Thyroid gland (tissue), 4 donors: ENCODE data around the gene KATNAL2. TPM values are rescaled to one million over a fixed set of nuclear protein-coding genes. Genes with fewer than 3 reads are reported as not detected.

Source experiments
- DNase-seq, 2 donors: peaks; one replicate each; pipeline ENCODE4 v3.0.0-alpha.2; 2019
- H3K27ac ChIP-seq, 3 donors: fragments of 200-600 bp; sonication (generic); 1 replicate in 2 of 3; 2 replicates in 1 of 3; pipeline ENCODE4 v1.5.1; 2016 to 2019; ENCODE audit warnings: mild to moderate bottlenecking in 1 of 3, moderate library complexity in 1 of 3
- H3K27me3 ChIP-seq: fragments of 200-600 bp; sonication (generic); one replicate; pipeline ENCODE4 v1.5.1; 2019
- H3K36me3 ChIP-seq, 2 donors: fragments of 200-600 bp; sonication (generic); one replicate each; pipeline ENCODE4 v1.5.1; 2016 to 2019
- H3K4me1 ChIP-seq, 2 donors: fragments of 200-600 bp; sonication (generic); one replicate each; pipeline ENCODE4 v1.5.1; 2017 to 2019
- H3K4me3 ChIP-seq, 3 donors: fragments of 200-600 bp; sonication (generic); replicated peaks in 1 of 3; 1 replicate in 2 of 3; 2 replicates in 1 of 3; pipeline ENCODE4 v1.5.1; 2016; ENCODE audit warnings: mild to moderate bottlenecking in 1 of 3
- H3K9me3 ChIP-seq: fragments of 200-600 bp; sonication (generic); one replicate; pipeline ENCODE4 v1.5.1; 2017
- POLR2A ChIP-seq, 2 donors: fragments of 450-650 bp; IDR thresholded peaks; one replicate each; pipeline ENCODE4 v1.6.1; 2017; ENCODE audit warnings: antibody characterized with exemption in 2 of 2, mild to moderate bottlenecking in 2 of 2, moderate library complexity in 1 of 2
- WGBS, 2 donors: methylation state at CpG; one replicate each; pipeline ENCODE4 v1.1.5; 2017; 5-methylcytosine and 5-hydroxymethylcytosine counted together
- intact Hi-C: fragments of 100-400 bp; cut with DNase I; formaldehyde crosslinking; loops from one replicate; pipeline ENCODE4 v1.15.1; 2023
- small RNA-seq: library from RNA; depleted of rRNA; stranded (forward); fragments of <200 nt; gene quantifications from one replicate; pipeline ENCODE3, GENCODE V24; 2016
- total RNA-seq, 4 donors: library from RNA; depleted of rRNA; stranded (reverse); fragments of >200 nt; gene quantifications; one replicate each; pipeline ENCODE4 v1.2.3, GENCODE V29; 2016
- TF ChIP-seq, protein P1 (sequence below), 6 experiments: fragments of 200-600 bp in 3 of 6; fragments of 450-650 bp in 3 of 6; sonication (generic) in 3 of 6; IDR thresholded peaks; one replicate each; pipeline ENCODE4 v1.5.1; 2016 to 2019; ENCODE audit warnings: antibody characterized with exemption in 6 of 6, mild to moderate bottlenecking in 2 of 6, inconsistent platforms in 1 of 6, moderate library complexity in 1 of 6

Gene KATNAL2
- total RNA-seq, 4 donors from 2014 or later: 11.3 to 104 (median 63.3) TPM

GRCh38 chr18:47150029-47150823 lies 232.8 kb downstream of the KATNAL2 start, which contains the start of gene HDHD2:
HDHD2 (minus strand) TSS chr18:47150500; CDS start chr18:47136439, 14,061 bp downstream.
- H3K27me3 ChIP-seq: no peaks in the 10 kb centered on the region
- peaks cover 17% of the 10 kb centered on the region in 2 donors for H3K4me1 ChIP-seq
- intact Hi-C loops: no loop called here
- peak; percentile 26 to 81 for TF ChIP-seq POLR2A (IDR thresholded peaks at IDR 0.05)
- TF ChIP-seq, protein P1, sequence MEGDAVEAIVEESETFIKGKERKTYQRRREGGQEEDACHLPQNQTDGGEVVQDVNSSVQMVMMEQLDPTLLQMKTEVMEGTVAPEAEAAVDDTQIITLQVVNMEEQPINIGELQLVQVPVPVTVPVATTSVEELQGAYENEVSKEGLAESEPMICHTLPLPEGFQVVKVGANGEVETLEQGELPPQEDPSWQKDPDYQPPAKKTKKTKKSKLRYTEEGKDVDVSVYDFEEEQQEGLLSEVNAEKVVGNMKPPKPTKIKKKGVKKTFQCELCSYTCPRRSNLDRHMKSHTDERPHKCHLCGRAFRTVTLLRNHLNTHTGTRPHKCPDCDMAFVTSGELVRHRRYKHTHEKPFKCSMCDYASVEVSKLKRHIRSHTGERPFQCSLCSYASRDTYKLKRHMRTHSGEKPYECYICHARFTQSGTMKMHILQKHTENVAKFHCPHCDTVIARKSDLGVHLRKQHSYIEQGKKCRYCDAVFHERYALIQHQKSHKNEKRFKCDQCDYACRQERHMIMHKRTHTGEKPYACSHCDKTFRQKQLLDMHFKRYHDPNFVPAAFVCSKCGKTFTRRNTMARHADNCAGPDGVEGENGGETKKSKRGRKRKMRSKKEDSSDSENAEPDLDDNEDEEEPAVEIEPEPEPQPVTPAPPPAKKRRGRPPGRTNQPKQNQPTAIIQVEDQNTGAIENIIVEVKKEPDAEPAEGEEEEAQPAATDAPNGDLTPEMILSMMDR (IDR thresholded peaks at IDR 0.05): no peak
- 0 to 2% methylated on average over 27 to 40 of the region's 70 CpGs for WGBS, 2 donors
- H3K4me3 ChIP-seq: peak within 1 kb of the TSS; percentile 28 to 72 (median 66)
- no peaks in the 10 kb centered on the region for H3K9me3 ChIP-seq
- H3K27ac ChIP-seq: peak within 1 kb of the TSS; percentile 85 to 89 (median 87)
- DNase-seq: peak; percentile 80 to 83
- H3K36me3 ChIP-seq: peaks cover 3 to 6% of the 10 kb centered on the region in 2 donors

DNA sequence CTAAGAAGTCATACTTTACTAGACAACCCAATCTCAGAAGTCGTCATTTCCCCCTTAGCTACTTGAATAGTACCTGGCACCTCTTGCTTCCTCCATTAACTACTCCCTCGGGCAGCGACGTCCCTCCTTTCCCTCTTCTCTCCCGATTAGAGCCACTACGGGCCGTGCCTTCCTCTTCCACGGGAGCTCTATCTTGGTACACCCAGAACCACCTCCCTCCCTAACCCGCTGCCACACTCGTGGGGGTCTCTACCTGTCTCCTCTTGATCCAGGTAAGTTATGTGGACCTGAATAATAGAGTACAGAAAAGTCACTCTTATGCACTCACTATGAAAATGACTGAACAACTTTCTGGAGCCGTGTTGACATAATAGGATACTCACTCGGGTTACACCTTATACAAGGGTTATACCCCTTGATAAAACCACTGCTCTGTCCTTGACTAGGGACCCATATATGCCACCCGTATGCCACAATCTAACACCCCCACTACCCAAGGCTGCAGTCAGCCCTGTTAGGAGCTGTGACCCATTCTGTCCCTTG lies 233.5 kb downstream of the KATNAL2 start:
- Histone ChIP-seq H3K27me3 (no peaks in the 10 kb centered on the region), H3K36me3 (peaks cover 3 to 8% of the 10 kb centered on the region in 2 donors), H3K4me3 (peak overlapping the region; percentile 28 to 72 (median 66)), H3K4me1 (peaks cover 17% of the 10 kb centered on the region in 2 donors), H3K9me3 (no peaks in the 10 kb centered on the region), H3K27ac (peak overlapping the region; percentile 85 to 89 (median 87))
- intact Hi-C loops: no loop called here
- WGBS, 2 donors: 3 to 8% methylated on average over 13 of the region's 13 CpGs
- TF ChIP-seq POLR2A (IDR thresholded peaks at IDR 0.05): no peak
- TF ChIP-seq, protein P1 (IDR thresholded peaks at IDR 0.05): no peak
- DNase-seq: peak in 1 of 2 donors; percentile 25

- no peak for DNase-seq
- Histone ChIP-seq H3K9me3 (no peaks in the 10 kb centered on the region), H3K27me3 (no peaks in the 10 kb centered on the region), H3K4me1 (peaks cover 17% of the 10 kb centered on the region in 2 donors), H3K27ac (peak overlapping the region in 1 of 3 donors; percentile 85), H3K36me3 (peaks cover 3 to 8% of the 10 kb centered on the region in 2 donors), H3K4me3 (peak overlapping the region in 1 of 3 donors; percentile 66)
- TF ChIP-seq POLR2A (IDR thresholded peaks at IDR 0.05): no peak
- TF ChIP-seq, protein P1 (IDR thresholded peaks at IDR 0.05): no peak
- intact Hi-C loops: no loop called here
Measured at GRCh38 chr18:47151439-47151838, 234.0 kb downstream of the KATNAL2 start.

Small RNA genes within 50 kb of the gene (small RNA-seq; reads per million reads assigned to genes)
- not detected for gene AC012254.4

Other genes with a start within 250 kb of the KATNAL2 start
- gene ST8SIA5, start 160.5 kb upstream of the KATNAL2 start, total RNA-seq: 1 to 10 TPM in 1 of 4 donors, under 1 TPM in 2, not detected in 1; 0.04 to 1.2 (median 0.24) TPM
- 10 to 100 TPM; 38.7 to 81.6 (median 42.3) TPM for gene PIAS2, start 95 bp upstream of the KATNAL2 start, total RNA-seq
- not detected for gene ELOA2, start 118.0 kb downstream of the KATNAL2 start, total RNA-seq
- gene HDHD2, start 232.9 kb downstream of the KATNAL2 start, total RNA-seq: 100 to 1,000 TPM in 1 of 4 donors, 10 to 100 TPM in 3; 39.8 to 114 (median 54.6) TPM